HepG2 (cell line): ENCODE results near the gene SCNM1.
"Not testable (repeated sequence)": the region's sequence is repeated elsewhere in the genome, so short reads cannot be mapped to it uniquely, and the experiment has no call there.

ENCODE experiments used
- CAMTA2 ChIP-seq: sonication (generic); formaldehyde crosslinking; IDR thresholded peaks from 2 replicates; pipeline ENCODE4 v1.4.0; 2020; ENCODE audit warnings: mild to moderate bottlenecking, missing genetic modification reagents, borderline replicate concordance
- CTCF ChIP-seq: sonication (generic); formaldehyde crosslinking; IDR thresholded peaks from 2 replicates; pipeline ENCODE4 v1.5.0; 2020; ENCODE audit warnings: mild to moderate bottlenecking, missing genetic modification reagents, moderate library complexity
- EED ChIP-seq: sonication (generic); formaldehyde crosslinking; IDR thresholded peaks from 2 replicates; pipeline ENCODE4 v1.5.0; 2020; ENCODE audit warnings: mild to moderate bottlenecking, missing genetic modification reagents
- FOSL1 ChIP-seq: sonication (generic); formaldehyde crosslinking; IDR thresholded peaks from 2 replicates; pipeline ENCODE4 v1.9.0; 2021; ENCODE audit warnings: missing genetic modification reagents, borderline replicate concordance
- FOXM1 ChIP-seq: sonication (generic); formaldehyde crosslinking; IDR thresholded peaks from 2 replicates; pipeline ENCODE4 v1.5.0; 2020; ENCODE audit warnings: missing genetic modification reagents
- JUN ChIP-seq: sonication (generic); formaldehyde crosslinking; IDR thresholded peaks from 2 replicates; pipeline ENCODE4 v1.4.0; 2020; ENCODE audit warnings: mild to moderate bottlenecking, missing genetic modification reagents
- KAT8 ChIP-seq: IDR thresholded peaks from 2 replicates; pipeline ENCODE4 v1.6.1; 2016; ENCODE audit warnings: missing genetic modification reagents, missing compliant biosample characterization
- RAD51 ChIP-seq: fragments of 450-650 bp; IDR thresholded peaks from 2 replicates; pipeline ENCODE4 v1.6.1; 2016; ENCODE audit warnings: borderline replicate concordance
- SMARCE1 ChIP-seq: fragments of 450-650 bp; IDR thresholded peaks from 2 replicates; pipeline ENCODE4 v1.6.1; 2017; ENCODE audit warnings: borderline replicate concordance
- ZFP36 ChIP-seq: fragments of 150-350 bp; IDR thresholded peaks from 2 replicates; pipeline ENCODE4 v1.6.1; 2018; ENCODE audit warnings: borderline replicate concordance, low read length, low read depth; ENCODE audit not compliant: partially characterized antibody
- ZNF136 ChIP-seq: sonication (generic); formaldehyde crosslinking; IDR thresholded peaks from 2 replicates; pipeline ENCODE4 v1.8.1; 2022; ENCODE audit warnings: low read depth, mild to moderate bottlenecking, moderate library complexity, missing genetic modification reagents
- TF ChIP-seq, protein P1 (sequence below): sonication (generic); formaldehyde crosslinking; IDR thresholded peaks from 2 replicates; pipeline ENCODE4 v1.5.1; 2020; ENCODE audit warnings: missing genetic modification reagents, mild to moderate bottlenecking, borderline replicate concordance
- TF ChIP-seq, protein P2 (sequence below): IDR thresholded peaks from 2 replicates; pipeline ENCODE4 v1.6.1; 2016; ENCODE audit warnings: mild to moderate bottlenecking, missing biosample characterization, missing genetic modification reagents

GRCh38 chr1:151194894-151195594 is 29.1 kb downstream of the SCNM1 start:
- not testable (repeated sequence) for TF ChIP-seq KAT8 (CRISPR knock-in tag); CTCF (CRISPR knock-in tag); ZNF136 (CRISPR knock-in tag); FOXM1 (CRISPR knock-in tag); ZFP36; EED (CRISPR knock-in tag); FOSL1 (CRISPR knock-in tag); CAMTA2 (CRISPR knock-in tag); JUN (CRISPR knock-in tag); SMARCE1; RAD51
- TF ChIP-seq, protein P1, sequence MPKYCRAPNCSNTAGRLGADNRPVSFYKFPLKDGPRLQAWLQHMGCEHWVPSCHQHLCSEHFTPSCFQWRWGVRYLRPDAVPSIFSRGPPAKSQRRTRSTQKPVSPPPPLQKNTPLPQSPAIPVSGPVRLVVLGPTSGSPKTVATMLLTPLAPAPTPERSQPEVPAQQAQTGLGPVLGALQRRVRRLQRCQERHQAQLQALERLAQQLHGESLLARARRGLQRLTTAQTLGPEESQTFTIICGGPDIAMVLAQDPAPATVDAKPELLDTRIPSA (CRISPR knock-in tag), result not testable (repeated sequence)
- TF ChIP-seq, protein P2, sequence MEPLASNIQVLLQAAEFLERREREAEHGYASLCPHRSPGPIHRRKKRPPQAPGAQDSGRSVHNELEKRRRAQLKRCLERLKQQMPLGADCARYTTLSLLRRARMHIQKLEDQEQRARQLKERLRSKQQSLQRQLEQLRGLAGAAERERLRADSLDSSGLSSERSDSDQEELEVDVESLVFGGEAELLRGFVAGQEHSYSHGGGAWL, result not testable (repeated sequence)
